NK-92 (cell line): Measurements from ENCODE around the gene KRTAP12-4.
"Not testable (repeated sequence)": the region's sequence is repeated elsewhere in the genome, so short reads cannot be mapped to it uniquely, and the experiment has no call there.

Source experiments
- DNase-seq: peaks from one replicate; lab custom pipeline; 2025; ENCODE audit not compliant: unreplicated experiment; lab: John Stamatoyannopoulos, UW

Gene KRTAP12-4

DNA sequence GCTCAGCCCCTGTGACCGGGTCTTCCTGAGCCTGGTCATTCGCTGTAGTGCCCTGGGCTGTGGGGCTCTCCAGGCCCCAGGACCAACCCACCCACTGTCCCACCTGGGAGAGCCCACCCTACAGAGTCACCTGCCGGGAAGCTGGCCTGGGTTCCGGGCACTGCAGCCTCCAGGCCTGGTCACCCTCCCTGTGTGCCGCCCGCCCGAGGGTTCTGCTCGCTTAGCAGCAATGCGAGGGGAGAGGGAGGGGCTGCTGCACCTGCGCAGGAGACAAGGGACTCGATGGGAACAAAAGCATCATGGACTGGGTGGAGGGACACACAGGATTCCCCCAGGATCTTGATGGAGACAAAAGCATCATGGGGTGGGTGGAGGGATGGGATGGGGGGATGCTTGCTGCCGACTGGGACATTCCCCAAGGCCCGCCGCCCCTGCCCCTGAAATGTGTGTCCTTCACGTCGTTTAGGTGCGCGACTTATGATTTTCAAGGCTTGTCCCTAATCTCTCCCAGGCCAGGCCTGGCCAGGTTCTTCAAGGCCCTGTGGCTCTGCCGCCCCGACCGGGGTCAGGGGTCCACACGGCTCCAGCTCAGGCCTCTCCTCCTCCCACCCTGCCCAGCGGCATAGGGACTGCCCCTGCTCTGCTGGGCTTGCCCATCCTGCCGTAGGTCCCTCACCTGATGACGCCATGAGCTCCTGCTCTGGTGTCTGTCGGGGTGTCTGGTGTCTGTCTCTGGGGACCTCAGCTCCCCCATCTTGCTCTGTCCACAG lies 40.9 kb downstream of the KRTAP12-4 start:
- no peak for DNase-seq

GRCh38 chr21:44612669-44613229 lies 41.7 kb downstream of the KRTAP12-4 start:
- no peak for DNase-seq

DNA sequence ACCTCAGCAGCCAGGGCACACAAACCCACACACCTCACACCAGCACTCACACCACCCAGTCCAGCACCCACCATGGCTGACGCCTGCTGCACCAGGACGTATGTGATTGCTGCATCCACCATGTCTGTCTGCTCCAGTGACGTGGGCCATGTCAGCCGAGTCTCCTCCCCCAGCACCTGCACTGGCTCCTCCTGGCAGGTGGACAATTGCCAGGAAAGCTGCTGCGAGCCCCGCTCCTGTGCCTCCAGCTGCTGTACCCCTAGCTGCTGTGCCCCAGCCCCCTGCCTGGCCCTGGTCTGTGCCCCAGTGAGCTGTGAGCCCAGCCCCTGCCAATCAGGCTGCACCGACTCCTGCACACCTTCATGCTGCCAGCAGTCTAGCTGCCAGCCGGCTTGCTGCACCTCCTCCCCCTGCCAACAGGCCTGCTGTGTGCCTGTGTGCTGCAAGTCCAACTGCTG lies 42.4 kb downstream of the KRTAP12-4 start, which contains the start of gene KRTAP10-8:
KRTAP10-8 (plus strand) TSS at position 51 of the 458 bp plus-strand sequence; CDS start at position 73, 22 bp downstream.
- DNase-seq = no peak

DNA sequence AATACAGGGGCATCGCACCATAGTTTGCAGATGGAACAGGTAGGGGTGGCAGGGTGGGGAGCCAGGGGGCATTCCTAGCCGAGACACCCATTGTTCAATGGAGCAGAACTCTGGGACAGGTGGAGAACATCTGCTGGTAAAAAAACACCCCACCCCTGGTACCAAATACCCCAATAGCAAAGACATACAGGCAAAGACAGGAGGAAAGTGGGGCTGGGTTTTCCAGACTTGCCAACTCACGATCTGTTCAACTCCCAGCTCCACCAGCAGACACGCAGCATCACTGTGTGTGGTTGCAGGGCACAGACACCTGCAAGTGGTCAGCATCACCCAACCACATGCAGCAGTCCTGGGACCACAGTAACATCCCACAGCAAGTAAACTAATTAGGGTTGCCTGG lies 42.9 kb downstream of the KRTAP12-4 start:
- no peak for DNase-seq

DNA sequence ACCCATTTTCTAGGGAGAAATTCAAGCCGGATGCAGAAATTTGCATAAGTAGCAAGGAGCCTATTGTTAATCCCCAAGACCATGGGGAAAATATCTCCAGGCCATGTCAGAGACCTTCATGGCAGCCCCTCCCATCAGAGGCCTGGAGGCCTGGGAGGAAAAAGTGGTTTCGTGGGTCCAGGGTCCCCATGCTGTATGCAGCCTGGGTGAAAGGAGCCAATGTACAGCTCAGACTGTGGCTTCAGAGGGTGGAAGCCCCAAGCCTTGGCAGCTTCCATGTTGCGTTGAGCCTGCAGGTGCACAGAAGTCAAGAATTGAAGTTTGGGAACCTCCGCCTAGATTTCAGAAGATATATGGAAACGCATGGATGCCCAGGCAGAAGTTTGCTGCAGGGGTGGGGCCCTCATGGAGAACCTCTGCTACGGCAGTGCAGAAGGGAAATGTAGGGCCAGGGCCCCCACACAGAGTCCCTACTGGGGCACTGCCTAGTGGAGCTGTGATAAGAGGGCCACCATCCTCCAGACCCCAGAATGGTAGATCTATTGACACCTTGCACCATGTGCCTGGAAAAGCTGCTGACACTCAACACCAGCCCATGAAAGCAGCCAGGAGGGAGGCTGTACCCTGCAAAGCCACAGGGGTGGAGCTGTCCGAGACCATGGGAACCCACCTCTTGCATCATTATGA lies 44.2 kb downstream of the KRTAP12-4 start:
- not testable (repeated sequence) for DNase-seq

- DNase-seq = no peak
Measured at GRCh38 chr21:44609193-44609592, 45.3 kb downstream of the KRTAP12-4 start.

GRCh38 chr21:44606495-44606894 lies 48.0 kb downstream of the KRTAP12-4 start:
- no peak for DNase-seq
